Measurements from ENCODE around the gene F2RL3. TPM values are rescaled to one million over a fixed set of nuclear protein-coding genes. Genes with fewer than 3 reads are reported as not detected.

F2RL3 gene
- under 0.01 TPM in 1 of 2 replicates, not detected in the other for total RNA-seq

GRCh38 chr19:16888629-16889365 is at the start of gene F2RL3:
TSS of gene F2RL3 (plus strand) at chr19:16888999. CDS start at chr19:16889190, 191 bp downstream.

Other genes with a start within 250 kb of the F2RL3 start
- 49.9 and 63.9 TPM in 2 replicates for gene SMIM7, start 228.9 kb upstream of the F2RL3 start, total RNA-seq
- gene TMEM38A, start 227.9 kb upstream of the F2RL3 start, total RNA-seq = 4.4 and 22.5 TPM in 2 replicates
- under 0.01 and 1.2 TPM in 2 replicates for gene NWD1, start 169.2 kb upstream of the F2RL3 start, total RNA-seq
- 22.6 and 62.6 TPM in 2 replicates for gene SIN3B, start 59.6 kb upstream of the F2RL3 start, total RNA-seq
- 0.34 and 2.6 TPM in 2 replicates for gene CPAMD8, start 137.8 kb downstream of the F2RL3 start, total RNA-seq
- gene HAUS8, start 186.5 kb downstream of the F2RL3 start, total RNA-seq = 1.7 and 2.0 TPM in 2 replicates
- gene MYO9B, start 186.8 kb downstream of the F2RL3 start, total RNA-seq = 20.2 and 38.2 TPM in 2 replicates